ENCODE data around the gene SHANK3.

The SHANK3 gene

DNA sequence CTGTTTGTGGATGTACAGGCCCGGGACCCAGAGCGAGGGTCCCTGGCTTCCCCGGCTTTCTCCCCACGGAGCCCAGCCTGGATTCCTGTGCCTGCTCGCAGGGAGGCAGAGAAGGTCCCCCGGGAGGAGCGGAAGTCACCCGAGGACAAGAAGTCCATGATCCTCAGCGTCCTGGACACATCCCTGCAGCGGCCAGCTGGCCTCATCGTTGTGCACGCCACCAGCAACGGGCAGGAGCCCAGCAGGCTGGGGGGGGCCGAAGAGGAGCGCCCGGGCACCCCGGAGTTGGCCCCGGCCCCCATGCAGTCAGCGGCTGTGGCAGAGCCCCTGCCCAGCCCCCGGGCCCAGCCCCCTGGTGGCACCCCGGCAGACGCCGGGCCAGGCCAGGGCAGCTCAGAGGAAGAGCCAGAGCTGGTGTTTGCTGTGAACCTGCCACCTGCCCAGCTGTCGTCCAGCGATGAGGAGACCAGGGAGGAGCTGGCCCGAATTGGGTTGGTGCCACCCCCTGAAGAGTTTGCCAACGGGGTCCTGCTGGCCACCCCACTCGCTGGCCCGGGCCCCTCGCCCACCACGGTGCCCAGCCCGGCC lies 48.7 kb downstream of the SHANK3 start:
- H3K4me3 ChIP-seq (ENCODE audit: low read depth, low read length) = no peak overlapping the region
- no peak for DNase-seq (ENCODE audit: low read depth)

DNA sequence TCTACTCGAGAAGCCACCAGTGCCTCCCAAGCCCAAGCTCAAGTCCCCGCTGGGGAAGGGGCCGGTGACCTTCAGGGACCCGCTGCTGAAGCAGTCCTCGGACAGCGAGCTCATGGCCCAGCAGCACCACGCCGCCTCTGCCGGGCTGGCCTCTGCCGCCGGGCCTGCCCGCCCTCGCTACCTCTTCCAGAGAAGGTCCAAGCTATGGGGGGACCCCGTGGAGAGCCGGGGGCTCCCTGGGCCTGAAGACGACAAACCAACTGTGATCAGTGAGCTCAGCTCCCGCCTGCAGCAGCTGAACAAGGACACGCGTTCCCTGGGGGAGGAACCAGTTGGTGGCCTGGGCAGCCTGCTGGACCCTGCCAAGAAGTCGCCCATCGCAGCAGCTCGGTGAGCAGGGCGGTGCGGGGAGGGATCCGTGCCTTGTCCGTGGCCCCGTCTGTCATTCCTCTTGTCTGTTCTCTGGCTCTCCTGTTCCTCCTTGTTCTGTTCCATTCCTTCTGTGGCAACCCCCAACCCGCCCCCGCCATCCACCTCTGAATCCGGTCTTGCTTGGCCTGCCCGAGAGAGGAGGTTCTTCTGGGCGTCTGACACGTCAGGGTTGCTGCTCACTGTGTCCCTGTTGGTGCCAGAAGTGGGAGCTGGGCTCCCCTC lies 49.6 kb downstream of the SHANK3 start:
- H3K4me3 ChIP-seq (ENCODE audit: low read depth, low read length) = no peak overlapping the region
- no peak for DNase-seq (ENCODE audit: low read depth)
